OCI-LY1 (cell line): ENCODE data around the gene AFAP1L2.

Experiments used
- EZH2 ChIP-seq: fragments of 200-600 bp; sonication (generic), shearing (Covaris generic); IDR thresholded peaks from 2 replicates; pipeline ENCODE4 v1.8.0; 2017; ENCODE audit warnings: borderline replicate concordance, mixed run types, mild to moderate bottlenecking, antibody characterized with exemption, low read length, moderate library complexity, mixed read lengths
- TF ChIP-seq, protein P1 (sequence below): fragments of 200-600 bp; sonication (generic), shearing (Covaris generic); IDR thresholded peaks from 2 replicates; pipeline ENCODE4 v1.5.1; 2017; ENCODE audit warnings: mild to moderate bottlenecking, antibody characterized with exemption, low read length, moderate library complexity, mixed read lengths

DNA sequence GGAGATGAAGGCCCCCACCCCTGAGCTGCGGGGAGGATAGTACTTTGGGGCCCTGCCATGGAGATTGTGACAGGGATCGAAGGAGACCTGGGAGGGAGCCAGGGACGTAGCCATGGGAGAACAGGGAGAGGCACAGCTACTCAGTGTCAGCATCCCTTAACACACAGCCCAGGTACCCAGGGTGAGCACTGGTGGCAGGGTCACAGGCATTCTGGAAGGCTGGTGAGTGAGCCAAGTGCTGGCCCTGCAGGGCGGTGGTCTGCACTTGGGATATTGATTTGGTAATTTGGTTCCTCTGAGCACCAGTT lies 125.5 kb downstream of the AFAP1L2 start:
- TF ChIP-seq, protein P1, sequence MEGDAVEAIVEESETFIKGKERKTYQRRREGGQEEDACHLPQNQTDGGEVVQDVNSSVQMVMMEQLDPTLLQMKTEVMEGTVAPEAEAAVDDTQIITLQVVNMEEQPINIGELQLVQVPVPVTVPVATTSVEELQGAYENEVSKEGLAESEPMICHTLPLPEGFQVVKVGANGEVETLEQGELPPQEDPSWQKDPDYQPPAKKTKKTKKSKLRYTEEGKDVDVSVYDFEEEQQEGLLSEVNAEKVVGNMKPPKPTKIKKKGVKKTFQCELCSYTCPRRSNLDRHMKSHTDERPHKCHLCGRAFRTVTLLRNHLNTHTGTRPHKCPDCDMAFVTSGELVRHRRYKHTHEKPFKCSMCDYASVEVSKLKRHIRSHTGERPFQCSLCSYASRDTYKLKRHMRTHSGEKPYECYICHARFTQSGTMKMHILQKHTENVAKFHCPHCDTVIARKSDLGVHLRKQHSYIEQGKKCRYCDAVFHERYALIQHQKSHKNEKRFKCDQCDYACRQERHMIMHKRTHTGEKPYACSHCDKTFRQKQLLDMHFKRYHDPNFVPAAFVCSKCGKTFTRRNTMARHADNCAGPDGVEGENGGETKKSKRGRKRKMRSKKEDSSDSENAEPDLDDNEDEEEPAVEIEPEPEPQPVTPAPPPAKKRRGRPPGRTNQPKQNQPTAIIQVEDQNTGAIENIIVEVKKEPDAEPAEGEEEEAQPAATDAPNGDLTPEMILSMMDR = no peak
- no peak for TF ChIP-seq EZH2
